CD4-positive, alpha-beta T cell treated with Interleukin-10 for 1 hour (primary cell): ENCODE measurements around the gene ZNF253.
"Not testable (repeated sequence)": the region's sequence is repeated elsewhere in the genome, so short reads cannot be mapped to it uniquely, and the experiment has no call there.

Source experiments
- DNase-seq: peaks from one replicate; pipeline ENCODE4 v3.0.0-alpha.2; 2020

ZNF253 gene

DNA sequence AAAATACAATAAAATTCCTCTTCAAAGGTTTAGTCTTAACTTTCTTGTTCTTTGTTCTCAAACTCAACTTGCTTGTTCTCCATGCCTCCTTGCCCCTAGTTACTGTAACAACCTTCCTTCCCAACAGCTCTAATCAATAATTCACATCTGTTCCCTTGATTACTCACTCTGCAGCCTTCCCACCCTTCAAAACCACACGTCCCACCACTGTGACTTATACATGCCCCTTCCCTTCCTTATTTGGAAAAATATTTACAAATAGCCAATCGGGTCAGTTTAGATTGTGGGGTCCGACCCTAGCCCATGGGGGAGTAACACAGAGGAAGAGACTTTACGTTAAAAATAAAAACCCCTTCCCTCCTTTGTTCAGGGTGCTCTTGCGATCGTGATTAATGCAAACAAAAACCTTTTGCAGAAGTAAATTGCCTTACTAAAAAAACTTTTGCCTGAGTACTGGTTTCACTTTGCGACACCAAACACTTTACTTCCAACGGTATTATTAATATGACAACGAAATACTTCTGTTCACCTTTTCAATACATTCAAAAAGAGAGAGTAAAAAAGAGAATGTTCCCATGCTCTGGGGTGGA lies 34.6 kb downstream of the ZNF253 start:
- no peak for DNase-seq

DNA sequence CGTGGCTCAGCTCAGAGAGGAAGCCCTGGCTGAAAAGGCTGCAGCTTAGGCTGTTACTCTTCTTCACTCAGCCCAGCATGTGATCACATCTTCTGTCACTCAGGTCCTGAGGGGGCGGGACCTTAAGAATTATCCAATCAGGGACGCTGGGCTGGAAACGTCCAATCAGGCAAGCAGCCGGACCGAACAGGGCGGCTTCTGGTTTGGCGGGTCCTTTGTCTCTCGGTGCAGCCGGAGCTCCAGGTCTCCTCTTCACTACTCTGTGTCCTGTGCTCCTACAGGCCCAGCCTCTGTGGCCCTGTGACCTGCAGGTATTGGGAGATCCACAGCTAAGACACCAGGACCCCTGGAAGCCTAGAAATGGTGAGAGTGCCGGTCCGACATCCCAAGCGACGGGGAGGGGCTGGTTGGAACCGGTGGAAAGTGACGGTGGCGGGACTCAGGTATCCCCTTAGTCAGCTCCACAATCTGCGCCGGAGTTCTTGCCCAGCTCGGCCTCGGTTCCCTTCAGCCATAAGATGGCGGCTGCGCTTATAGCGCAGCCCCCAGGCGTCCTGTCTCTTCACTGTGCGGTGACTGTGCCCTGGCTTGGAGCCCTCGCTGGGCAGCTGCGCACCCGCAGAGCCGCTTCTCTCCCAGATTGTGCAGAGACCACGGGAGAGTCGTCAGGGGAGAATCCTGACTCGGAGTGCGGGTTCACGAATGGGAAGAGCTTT lies 35.2 kb downstream of the ZNF253 start, which contains the start of gene ZNF93:
ZNF93 (plus strand) TSS at position 218 of the 716 bp plus-strand sequence; CDS start at position 361, 143 bp downstream.
- peak; percentile 95 for DNase-seq

DNA sequence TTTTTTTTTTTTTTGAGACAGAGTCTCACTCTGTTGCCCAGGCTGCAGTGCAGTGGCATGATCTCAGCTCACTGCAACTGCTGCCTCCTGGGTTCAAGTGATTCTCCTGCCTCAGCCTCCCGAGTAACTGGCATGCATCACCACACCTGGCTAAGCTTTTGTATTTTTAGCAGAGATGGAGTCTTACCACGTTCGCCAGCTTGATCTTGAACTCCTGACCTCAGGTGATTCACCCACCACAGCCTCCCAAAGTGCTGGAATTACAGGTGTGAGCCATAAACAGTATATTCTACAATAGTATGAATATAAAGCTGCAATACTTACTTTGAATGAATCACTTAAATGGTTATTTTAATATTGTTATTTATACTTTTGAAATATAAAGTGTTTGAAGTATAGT lies 41.9 kb downstream of the ZNF253 start:
- DNase-seq, result not testable (repeated sequence)

DNA sequence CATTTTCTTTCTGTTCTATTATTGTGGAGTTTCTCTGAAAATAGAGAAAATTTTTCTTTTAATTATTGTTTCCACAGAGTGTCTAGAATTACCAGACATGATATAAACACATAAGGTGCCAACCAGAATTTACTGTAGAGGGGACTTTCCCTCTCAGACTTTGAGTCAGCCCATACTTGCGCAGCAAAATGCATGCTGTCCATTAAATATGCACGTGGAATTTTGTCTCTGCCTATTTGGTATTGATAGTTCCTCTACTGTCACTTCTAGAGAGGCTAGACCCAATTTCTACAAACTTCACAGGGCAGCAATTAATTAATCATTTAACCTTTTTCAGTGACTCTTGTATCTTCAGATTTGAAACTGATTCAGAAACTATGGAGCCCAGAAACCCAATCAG lies 44.0 kb downstream of the ZNF253 start:
- no peak for DNase-seq

DNA sequence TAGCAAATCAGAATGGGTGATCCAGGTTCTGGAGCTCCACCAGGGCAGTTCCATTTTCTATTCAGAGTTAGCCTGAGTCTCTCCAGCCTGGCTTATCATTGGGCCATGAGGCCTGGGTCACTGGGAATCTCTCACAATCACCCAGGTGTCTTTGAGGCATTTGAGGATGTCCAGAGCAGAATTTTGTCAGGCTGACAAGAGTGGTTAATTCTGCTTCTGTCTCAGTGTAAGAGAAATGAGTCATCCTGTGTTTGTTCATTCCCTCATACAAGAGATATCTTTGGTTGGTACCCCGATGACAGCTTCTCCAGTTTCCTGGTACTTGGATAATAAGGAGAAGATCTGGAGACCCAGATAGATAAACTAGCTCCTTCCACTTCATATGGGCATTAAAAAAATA lies 45.5 kb downstream of the ZNF253 start:
- DNase-seq, result no peak

DNA sequence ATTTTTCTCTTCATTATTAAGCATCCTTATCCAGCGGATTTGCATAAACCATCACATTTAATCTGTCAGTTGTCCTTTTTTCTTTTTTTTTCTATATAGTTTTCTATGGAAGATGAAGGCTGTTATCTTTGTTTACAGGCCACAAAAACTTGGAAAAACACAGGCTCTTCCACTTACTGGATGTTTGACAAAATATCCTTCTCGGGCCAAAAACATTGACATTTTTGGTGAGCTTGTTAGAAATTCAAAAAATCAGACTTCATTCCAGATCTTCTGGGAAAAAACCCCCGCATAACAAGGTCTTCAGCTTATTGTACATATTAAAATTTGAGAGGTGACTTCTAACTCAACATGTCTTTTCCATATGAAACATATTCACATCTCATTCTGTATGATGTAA lies 48.9 kb downstream of the ZNF253 start:
- DNase-seq, result no peak

DNA sequence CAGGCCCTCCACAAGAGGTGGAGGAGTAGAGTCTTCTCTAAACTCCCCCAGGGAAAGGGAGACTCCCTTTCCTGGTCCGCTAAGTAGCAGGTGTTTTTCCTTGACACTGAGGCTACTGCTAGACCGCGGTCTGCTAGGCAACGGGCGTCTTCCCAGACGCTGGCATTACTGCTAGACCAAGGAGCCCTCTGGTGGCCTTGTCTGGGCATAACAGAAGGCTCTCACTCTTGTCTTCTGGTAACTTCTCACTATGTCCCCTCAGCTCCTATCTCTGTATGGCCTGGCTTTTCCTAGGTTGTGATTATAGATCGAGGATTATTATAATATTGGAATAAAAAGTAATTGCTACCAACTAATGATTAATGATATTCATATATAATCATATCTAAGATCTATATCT lies 64.7 kb downstream of the ZNF253 start:
- peak; percentile 32 for DNase-seq

DNA sequence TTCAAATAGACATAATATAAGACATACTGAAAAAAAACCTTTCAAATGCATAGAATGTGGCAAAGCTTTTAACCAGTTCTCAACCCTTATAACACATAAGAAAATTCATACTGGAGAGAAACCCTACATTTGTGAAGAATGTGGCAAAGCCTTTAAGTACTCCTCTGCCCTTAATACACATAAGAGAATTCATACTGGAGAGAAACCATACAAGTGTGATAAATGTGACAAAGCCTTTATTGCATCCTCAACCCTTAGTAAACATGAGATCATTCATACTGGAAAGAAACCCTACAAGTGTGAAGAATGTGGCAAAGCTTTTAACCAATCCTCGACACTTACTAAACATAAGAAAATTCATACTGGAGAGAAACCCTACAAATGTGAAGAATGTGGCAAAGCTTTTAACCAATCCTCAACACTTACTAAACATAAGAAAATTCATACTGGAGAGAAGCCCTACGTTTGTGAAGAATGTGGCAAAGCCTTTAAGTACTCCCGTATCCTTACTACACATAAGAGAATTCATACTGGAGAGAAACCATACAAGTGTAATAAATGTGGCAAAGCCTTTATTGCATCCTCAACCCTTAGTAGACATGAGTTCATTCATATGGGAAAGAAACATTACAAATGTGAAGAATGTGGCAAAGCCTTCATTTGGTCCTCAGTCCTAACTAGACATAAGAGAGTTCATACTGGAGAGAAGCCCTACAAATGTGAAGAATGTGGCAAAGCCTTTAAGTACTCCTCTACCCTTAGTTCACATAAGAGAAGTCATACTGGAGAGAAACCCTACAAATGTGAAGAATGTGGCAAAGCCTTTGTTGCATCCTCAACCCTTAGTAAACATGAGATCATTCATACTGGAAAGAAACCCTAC lies 68.0 kb downstream of the ZNF253 start:
- DNase-seq, result not testable (repeated sequence)

DNA sequence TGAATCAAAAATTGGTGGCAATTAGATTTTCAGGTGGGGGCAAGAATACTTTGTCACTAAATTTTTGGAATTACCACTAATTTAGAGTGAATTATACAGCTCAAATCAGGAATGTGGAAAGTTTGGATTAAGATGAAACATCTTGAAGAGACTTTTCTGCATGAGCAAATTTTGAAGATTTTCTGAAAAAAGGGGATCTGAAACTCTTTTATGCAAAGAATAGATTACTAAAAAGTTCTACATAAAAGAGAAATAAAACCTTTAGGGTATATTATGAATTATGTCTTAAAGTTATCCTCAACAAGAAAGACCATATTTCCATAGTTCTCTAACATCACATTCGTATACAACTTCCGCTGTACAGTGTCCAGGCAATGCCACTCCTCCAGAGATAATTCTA lies 71.7 kb downstream of the ZNF253 start:
- DNase-seq, result no peak

DNA sequence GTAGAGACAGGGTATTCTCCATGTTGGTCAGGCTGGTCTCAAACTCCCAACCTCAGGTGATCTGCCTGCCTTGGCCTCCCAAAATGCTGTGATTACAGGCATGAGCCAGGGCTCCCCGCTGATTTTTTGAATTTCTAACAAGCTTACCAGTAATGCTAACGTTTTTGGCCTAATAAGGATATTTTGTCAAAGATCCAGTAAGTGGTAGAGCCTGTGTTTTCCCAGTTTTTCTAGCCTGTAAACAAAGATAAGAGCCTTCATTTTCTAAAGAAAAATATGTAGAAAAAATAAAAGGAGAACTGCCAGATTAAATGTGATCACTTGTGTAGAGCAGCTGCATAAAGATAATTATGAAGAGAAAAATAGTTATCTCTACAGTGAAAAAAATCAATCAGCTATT lies 72.8 kb downstream of the ZNF253 start:
- no peak for DNase-seq

DNA sequence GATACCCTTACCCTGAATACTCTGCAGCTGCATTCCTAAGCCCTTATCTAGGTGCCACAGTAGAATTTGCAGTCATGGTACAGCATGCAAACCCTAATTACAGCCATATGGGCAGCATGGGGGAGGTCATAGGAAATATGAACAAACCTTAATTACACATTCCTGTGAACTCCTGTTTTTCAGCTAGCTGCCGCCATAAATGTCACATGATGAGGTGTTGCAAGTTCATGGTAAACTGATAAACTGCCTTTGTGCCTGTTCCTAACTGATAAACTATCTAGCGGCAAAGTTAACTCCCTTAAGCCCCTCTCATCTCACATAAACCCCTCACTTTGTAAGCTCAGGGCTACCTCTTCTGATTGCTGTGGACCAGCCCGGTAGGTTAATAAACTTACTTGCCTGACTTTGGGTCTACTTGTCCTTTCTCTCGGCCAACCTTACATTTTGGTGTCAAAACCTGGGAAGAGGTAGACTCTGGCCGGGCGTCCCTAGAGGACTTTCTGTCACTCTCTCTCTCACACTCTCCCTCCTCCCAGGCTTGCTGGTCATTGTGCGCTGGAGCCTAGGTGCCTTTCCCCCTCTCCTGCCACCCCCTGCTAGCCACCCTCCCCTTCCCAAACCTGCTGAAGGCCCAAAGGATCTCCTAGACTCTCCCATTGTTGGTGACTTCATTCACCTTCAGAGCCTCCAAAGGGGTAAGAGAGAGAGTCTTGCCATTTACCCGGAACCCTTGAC lies 78.3 kb downstream of the ZNF253 start:
- DNase-seq, result no peak
